Activated T-cell treated with anti-CD3 and anti-CD28 coated beads, Interleukin-2, amount 50 U/mL, for 72 hours (primary cell): ENCODE results near the gene MPND. TPM values are rescaled to one million over a fixed set of nuclear protein-coding genes. Genes with fewer than 3 reads are reported as not detected.
A peak's percentile ranks its signal among the peaks of the same experiment; 100 is the strongest.

Experiments
- ATAC-seq, 2 donors: fragments of 150-1000 bp; cut with Tn5 transposase; replicated peaks in 1 of 2; 2 replicates each; pipeline ENCODE4 v1.10.0; 2021; ENCODE audit warnings: moderate library complexity in 2 of 2, mild to moderate bottlenecking in 1 of 2
- DNase-seq, 2 donors: peaks; one replicate each; pipeline ENCODE4 v3.0.0; 2021 to 2022; ENCODE audit warnings: mixed read lengths in 1 of 2
- H3K27ac Mint-ChIP-seq: one replicate; pipeline ENCODE4 v1.8.0; 2022; ENCODE audit warnings: mild to moderate bottlenecking, moderate library complexity, mixed read lengths
- H3K27me3 Mint-ChIP-seq: one replicate; pipeline ENCODE4 v1.8.0; 2022; ENCODE audit warnings: low read depth, mixed read lengths
- H3K36me3 Mint-ChIP-seq, 2 donors: one replicate each; pipeline ENCODE4 v1.8.0; 2022; ENCODE audit warnings: mixed read lengths in 2 of 2, mild to moderate bottlenecking in 1 of 2; ENCODE audit not compliant: insufficient read depth in 2 of 2
- H3K4me1 Mint-ChIP-seq: one replicate; pipeline ENCODE4 v1.8.0; 2022; ENCODE audit warnings: low read depth, mixed read lengths
- H3K4me3 Mint-ChIP-seq, 2 donors: one replicate each; pipeline ENCODE4 v1.8.0; 2022; ENCODE audit warnings: mild to moderate bottlenecking in 2 of 2, mixed read lengths in 2 of 2, moderate library complexity in 2 of 2
- H3K9me3 Mint-ChIP-seq, 2 donors: one replicate each; pipeline ENCODE4 v1.8.0; 2022; ENCODE audit warnings: mixed read lengths in 2 of 2
- total RNA-seq, 2 donors: library from RNA; stranded (reverse); gene quantifications; one replicate each; pipeline ENCODE4 v1.2.3, GENCODE V29; 2022

MPND gene
- total RNA-seq, 2 donors from 2014 or later: 9.7 to 10.3 TPM

- no peak for ATAC-seq
- DNase-seq: no peak
- H3K27ac Mint-ChIP-seq: peak overlapping the region; percentile 87
- peaks cover 0 to 3% of the 10 kb centered on the region in 2 donors for H3K36me3 Mint-ChIP-seq
- peaks cover 50% of the 10 kb centered on the region for H3K4me1 Mint-ChIP-seq
- peak overlapping the region; percentile 78 to 94 for H3K4me3 Mint-ChIP-seq
- no peaks in the 10 kb centered on the region for H3K27me3 Mint-ChIP-seq
- no peaks in the 10 kb centered on the region for H3K9me3 Mint-ChIP-seq
Measured at GRCh38 chr19:4368128-4368820, 24.9 kb downstream of the MPND start.

- Mint-ChIP-seq H3K27ac (peak overlapping the region; percentile 93), H3K9me3 (no peaks in the 10 kb centered on the region), H3K4me3 (peak overlapping the region; percentile 78 to 94), H3K4me1 (peaks cover 55% of the 10 kb centered on the region), H3K36me3 (no peaks in the 10 kb centered on the region), H3K27me3 (no peaks in the 10 kb centered on the region)
- peak; percentile 73 to 79 for DNase-seq
- peak; percentile 77 to 78 for ATAC-seq
Measured at GRCh38 chr19:4369109-4369887, 25.9 kb downstream of the MPND start.

- H3K4me1 Mint-ChIP-seq: peaks cover 56% of the 10 kb centered on the region
- H3K4me3 Mint-ChIP-seq: peak overlapping the region; percentile 78 to 94
- no peaks in the 10 kb centered on the region for H3K36me3 Mint-ChIP-seq
- no peaks in the 10 kb centered on the region for H3K27me3 Mint-ChIP-seq
- peak; percentile 85 to 89 for DNase-seq
- H3K9me3 Mint-ChIP-seq: no peaks in the 10 kb centered on the region
- ATAC-seq: peak; percentile 85 to 87
- H3K27ac Mint-ChIP-seq: peak overlapping the region; percentile 93
Measured at GRCh38 chr19:4369888-4370260, 26.5 kb downstream of the MPND start.

GRCh38 chr19:4370418-4371041, 27.2 kb downstream of the MPND start:
- Mint-ChIP-seq H3K36me3 (no peaks in the 10 kb centered on the region), H3K4me3 (peak overlapping the region; percentile 78 to 94), H3K4me1 (peaks cover 62% of the 10 kb centered on the region), H3K27ac (no peak overlapping the region), H3K9me3 (no peaks in the 10 kb centered on the region), H3K27me3 (no peaks in the 10 kb centered on the region)
- DNase-seq (no peak), ATAC-seq (no peak)

- peak overlapping the region; percentile 17 to 78 for H3K4me3 Mint-ChIP-seq
- H3K4me1 Mint-ChIP-seq: peaks cover 72% of the 10 kb centered on the region
- H3K9me3 Mint-ChIP-seq: no peaks in the 10 kb centered on the region
- no peaks in the 10 kb centered on the region for H3K27me3 Mint-ChIP-seq
- no peak overlapping the region for H3K27ac Mint-ChIP-seq
- DNase-seq (no peak), ATAC-seq (no peak)
- H3K36me3 Mint-ChIP-seq: no peaks in the 10 kb centered on the region
Measured at GRCh38 chr19:4371247-4372164, 28.1 kb downstream of the MPND start.

GRCh38 chr19:4372165-4373012, 29.0 kb downstream of the MPND start:
- Mint-ChIP-seq H3K4me3 (no peak overlapping the region), H3K27me3 (no peaks in the 10 kb centered on the region), H3K9me3 (no peaks in the 10 kb centered on the region), H3K27ac (no peak overlapping the region), H3K4me1 (peaks cover 81% of the 10 kb centered on the region), H3K36me3 (no peaks in the 10 kb centered on the region)
- no peak for DNase-seq
- no peak for ATAC-seq

GRCh38 chr19:4373013-4373367, 29.6 kb downstream of the MPND start:
- Mint-ChIP-seq H3K4me1 (peaks cover 84% of the 10 kb centered on the region), H3K27me3 (no peaks in the 10 kb centered on the region), H3K4me3 (no peak overlapping the region), H3K36me3 (no peaks in the 10 kb centered on the region), H3K9me3 (no peaks in the 10 kb centered on the region), H3K27ac (no peak overlapping the region)
- ATAC-seq: no peak
- DNase-seq: no peak

- Mint-ChIP-seq H3K27me3 (no peaks in the 10 kb centered on the region), H3K9me3 (no peaks in the 10 kb centered on the region), H3K4me3 (no peak overlapping the region), H3K27ac (peak overlapping the region; percentile 62), H3K36me3 (no peaks in the 10 kb centered on the region), H3K4me1 (peaks cover 80% of the 10 kb centered on the region)
- no peak for DNase-seq
- ATAC-seq: no peak
Measured at GRCh38 chr19:4373601-4374497, 30.5 kb downstream of the MPND start.

GRCh38 chr19:4374498-4375163, 31.3 kb downstream of the MPND start:
- no peak overlapping the region for H3K27ac Mint-ChIP-seq
- H3K27me3 Mint-ChIP-seq: no peaks in the 10 kb centered on the region
- no peaks in the 10 kb centered on the region for H3K9me3 Mint-ChIP-seq
- H3K36me3 Mint-ChIP-seq: no peaks in the 10 kb centered on the region
- H3K4me1 Mint-ChIP-seq: peaks cover 80% of the 10 kb centered on the region
- DNase-seq: no peak
- no peak overlapping the region for H3K4me3 Mint-ChIP-seq
- no peak for ATAC-seq

GRCh38 chr19:4375164-4376027, 32.0 kb downstream of the MPND start:
- peaks cover 80% of the 10 kb centered on the region for H3K4me1 Mint-ChIP-seq
- H3K27ac Mint-ChIP-seq: no peak overlapping the region
- H3K9me3 Mint-ChIP-seq: no peaks in the 10 kb centered on the region
- H3K4me3 Mint-ChIP-seq: no peak overlapping the region
- DNase-seq (no peak), ATAC-seq (no peak)
- no peaks in the 10 kb centered on the region for H3K27me3 Mint-ChIP-seq
- H3K36me3 Mint-ChIP-seq: no peaks in the 10 kb centered on the region
